Measurements from ENCODE around the gene RNF113A.
"Not testable (repeated sequence)": the region's sequence is repeated elsewhere in the genome, so short reads cannot be mapped to it uniquely, and the experiment has no call there.

Gene RNF113A

GRCh38 chrX:119833905-119834304 is 37.6 kb downstream of the RNF113A start:
- no peak for DNase-seq (ENCODE audit: low spot score)

DNA sequence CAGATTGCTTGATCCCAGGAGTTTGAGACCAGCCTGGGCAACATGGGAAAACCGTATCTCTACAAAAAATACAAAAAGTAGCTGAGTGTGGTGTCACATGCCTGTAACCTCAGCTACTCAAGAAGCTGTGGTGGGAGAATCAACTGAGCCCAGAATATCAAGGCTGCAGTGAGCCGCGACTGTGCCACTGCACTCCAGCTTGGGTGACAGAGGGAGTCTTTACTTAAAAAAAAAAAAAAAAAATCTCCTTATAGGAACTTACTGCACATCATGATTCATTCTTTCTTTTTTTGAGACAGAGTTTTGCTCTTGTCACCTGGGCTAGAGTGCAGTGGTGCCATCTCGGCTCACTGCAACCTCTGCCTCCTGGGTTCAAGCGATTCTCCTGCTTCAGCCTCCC is 43.1 kb downstream of the RNF113A start:
- no peak for DNase-seq (ENCODE audit: low spot score)

GRCh38 chrX:119826399-119826959 is 45.1 kb downstream of the RNF113A start:
- DNase-seq (ENCODE audit: low spot score): no peak

GRCh38 chrX:119824221-119824620 is 47.3 kb downstream of the RNF113A start:
- not testable (repeated sequence) for DNase-seq (ENCODE audit: low spot score)

DNA sequence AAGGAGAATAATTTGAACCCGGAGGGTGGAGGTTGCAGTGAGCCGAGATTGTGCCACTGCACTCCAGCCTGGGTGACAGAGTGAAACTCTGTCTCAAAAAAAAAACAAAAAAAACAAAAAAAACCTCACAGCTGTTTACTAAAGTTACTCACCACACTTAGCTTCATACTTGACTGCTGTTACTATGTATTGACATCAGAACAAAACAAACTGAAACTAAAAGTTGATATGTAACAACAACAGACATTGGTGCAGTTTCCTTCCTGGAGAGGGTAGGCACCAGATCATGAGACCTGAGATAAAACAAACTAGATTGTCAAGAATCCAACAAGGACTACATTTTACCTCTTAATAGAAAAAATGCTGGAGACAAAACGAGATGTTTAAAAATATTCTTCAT is 49.8 kb downstream of the RNF113A start:
- DNase-seq (ENCODE audit: low spot score): not testable (repeated sequence)
